ENCODE data around the gene DENND1A.

Gene DENND1A

DNA sequence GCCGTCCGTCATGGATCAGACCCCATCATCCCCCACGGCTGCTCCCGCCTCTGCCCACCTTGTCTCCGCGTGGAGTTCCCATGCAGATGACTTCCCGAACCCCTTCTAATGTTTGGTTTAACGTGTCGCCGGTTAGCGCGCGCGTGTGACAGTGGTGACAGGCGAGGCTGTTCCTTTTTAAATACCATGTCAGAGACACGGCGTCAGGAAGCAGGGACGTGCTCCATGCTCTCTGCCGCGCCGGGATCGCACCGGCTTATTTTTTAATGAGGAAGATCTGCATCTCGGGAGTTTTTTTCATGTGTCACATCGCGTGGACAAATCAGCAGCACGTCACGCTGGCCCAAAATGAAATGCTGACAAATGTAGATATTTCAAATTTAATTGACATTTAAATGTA lies 538.0 kb downstream of the DENND1A start:
- no peak for DNase-seq (ENCODE audit: low read depth in 2 of 2)

DNA sequence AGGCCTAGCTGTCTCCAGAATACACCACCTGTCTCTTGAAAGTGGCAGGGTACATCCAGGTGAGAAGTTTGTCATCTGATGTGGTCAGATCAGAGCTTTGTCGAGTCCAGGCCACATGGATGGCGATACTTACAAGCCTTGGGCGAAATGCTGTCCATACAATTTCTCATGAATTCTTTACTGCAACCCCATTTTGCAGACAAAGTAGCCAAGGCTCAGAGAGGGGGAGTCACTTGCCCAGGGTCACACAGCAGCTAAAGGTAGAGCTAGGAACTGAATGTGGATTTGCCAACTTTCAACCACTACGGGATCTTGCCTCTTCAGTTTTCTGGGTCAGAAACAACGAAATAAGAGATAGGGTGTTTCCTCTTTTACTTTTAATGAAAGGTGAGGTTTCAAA lies 538.7 kb downstream of the DENND1A start:
- DNase-seq (ENCODE audit: low read depth in 2 of 2) = no peak

DNA sequence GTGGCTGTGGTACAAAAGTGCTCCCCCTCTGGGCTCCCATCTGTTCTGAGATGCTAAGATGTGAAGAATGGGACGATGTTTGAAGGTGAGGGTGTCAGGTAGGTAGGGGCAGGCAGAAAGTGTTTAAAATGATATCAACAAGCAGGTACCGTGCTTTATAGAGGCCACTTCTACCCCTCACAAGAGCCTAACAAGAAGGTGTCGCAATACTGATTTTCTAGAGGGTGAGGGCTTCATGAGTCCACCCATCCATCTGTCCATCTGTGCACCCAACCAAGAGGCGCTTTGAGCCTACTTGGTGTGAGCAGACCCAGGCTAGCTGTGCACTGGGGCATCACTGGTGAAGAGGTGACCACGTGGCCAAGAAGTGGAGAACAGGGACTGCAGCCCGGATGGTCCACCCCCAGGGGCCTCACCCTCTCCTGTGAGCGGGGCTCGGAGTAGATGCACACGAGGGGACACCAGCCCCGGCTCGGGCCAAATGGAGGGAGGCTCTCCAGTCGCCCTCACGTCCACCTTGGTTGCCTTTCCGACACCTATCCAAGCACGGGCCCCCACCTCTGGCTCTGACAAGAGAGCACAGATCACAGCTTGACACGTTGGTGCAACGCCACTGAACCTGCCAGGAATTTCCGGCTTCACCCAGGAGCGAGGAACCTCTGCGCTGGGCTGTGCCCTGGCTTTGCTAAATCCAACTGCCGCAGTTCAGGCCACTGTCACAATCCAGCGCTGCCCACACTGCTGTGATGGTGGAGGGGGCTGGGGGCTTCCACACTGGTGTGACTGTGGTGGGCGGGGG lies 539.4 kb downstream of the DENND1A start:
- no peak for DNase-seq (ENCODE audit: low read depth in 2 of 2)

DNA sequence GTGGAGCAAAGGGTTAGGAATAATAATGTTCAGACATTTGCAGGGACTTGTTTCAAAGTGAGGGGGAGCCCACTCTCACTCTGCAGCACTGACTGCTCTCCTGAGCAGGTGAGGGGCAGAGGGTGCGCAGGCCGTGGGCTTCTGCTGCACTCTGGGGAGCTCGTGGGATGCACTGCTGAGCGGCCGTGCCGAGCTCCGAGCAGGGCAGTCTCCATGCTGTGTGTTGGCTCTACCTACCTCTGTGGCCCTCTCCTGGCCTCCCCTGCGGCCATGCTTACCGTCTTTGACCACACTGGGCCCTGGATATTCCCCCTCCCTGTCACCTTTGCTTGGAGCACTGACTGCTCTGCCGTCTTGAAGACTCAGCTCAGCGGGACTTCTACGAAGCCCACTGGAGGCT lies 540.2 kb downstream of the DENND1A start:
- no peak for DNase-seq (ENCODE audit: low read depth in 2 of 2)

DNA sequence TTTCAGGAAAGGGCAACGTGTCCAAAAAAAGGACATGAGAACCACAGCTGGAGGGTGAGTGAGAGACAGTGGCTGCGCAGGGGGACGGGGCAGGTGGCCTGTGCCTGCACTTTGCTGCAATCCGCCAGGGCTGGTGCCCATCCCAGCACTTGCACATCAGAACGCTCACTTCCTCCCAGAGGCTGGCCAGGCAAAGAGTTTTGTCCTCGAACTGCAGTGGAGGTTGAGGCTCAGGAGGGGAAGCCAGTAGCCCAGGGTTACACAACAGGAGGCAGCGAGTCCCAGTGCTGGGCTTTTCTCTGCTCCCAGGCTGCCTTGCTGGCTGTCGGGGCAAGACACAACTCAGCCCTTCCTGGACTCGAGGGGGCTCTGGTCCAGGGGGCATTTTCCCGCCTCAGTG lies 540.9 kb downstream of the DENND1A start:
- no peak for DNase-seq (ENCODE audit: low read depth in 2 of 2)

DNA sequence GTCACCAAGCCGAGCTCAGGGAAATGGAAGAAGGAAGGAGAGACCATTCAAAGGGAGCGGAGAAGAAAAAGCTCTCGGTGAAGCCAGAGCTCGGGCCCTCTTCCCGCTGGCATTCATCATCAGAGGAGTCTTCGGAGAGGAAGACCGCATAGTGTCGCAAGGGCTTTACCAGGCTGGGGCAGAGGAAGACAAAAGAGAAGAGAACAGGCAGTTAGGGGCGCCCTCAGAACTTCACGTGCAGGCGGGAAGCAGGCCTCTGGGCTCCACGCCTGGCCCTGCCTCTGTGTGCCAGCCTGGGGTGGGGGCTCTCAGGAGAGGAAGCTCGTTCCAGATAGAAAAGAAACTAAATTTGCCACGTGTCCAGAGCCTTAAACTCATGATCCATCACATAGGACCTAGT lies 542.2 kb downstream of the DENND1A start:
- DNase-seq (ENCODE audit: low read depth in 2 of 2) = no peak

DNA sequence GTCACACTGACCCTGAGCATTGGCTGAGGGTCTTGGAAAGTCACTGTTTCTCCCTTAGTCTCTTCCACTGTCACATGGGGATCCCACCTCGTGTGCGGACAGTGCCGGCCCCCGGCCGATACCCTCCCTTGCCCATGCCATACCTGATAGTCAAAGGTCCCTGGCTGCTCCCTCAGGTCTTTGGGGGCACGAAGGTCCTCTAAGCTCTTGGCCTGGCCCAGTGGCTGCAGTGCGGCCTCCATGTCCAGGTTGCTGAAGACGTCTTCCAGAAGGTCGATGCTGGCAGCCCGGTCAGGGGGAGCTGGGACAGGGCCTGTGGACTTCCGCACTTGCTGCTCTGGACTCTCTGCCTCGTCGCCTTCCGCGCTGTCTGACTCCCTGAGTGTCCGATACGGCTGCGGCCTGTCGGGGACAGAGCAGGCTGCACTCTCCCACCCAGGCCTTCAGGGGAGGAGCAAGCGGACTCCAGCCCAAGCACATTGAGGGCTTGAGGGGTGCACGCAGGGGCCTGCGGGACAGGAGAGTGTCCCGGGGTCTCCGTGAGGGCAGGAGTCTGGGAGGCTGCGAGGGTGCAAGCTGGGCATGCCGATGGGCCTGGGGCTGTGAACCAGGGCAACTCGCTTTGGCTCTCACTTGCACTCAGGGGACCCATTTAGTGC lies 546.3 kb downstream of the DENND1A start:
- no peak for DNase-seq (ENCODE audit: low read depth in 2 of 2)

DNA sequence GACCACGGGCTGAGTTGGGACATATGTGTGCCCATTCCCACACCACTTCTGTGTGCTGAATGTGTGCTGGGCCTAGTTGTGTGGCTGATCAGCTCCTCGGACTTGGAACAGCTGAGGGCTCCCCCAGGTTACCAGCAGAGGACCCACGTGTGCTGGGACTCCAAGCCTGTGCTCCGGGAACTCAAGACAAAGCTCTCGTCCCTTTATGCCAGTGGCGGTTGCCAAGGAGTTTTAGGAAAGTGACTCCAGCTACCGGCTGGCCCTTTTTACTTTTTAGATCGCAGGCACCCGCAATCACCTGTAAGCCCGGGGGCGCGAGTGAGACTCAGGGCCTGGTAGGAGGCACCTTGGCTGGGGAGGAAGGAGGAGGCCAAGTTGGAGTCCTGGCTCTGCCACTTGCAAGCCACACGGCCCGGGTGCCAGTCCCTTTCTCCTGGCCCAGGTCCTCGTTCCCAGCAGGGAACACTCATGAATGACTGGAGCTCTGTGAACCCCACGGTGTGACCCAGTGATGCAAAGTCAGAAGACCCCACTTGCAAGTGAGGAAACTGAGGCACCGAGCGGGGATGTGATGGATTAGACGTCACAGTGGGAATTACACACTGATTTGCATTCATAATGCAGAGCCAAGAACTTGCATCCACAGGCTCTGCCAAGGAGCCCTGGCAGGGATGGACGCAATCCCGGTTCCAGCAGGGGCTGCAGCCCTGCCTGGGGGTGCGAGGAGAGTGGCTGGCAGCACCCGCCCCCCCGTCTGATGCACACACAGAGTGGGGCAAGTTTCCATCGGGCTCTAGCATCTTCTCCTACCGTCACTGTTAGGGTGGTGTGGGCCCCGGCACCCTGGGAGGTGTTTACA lies 547.0 kb downstream of the DENND1A start:
- no peak for DNase-seq (ENCODE audit: low read depth in 2 of 2)

DNA sequence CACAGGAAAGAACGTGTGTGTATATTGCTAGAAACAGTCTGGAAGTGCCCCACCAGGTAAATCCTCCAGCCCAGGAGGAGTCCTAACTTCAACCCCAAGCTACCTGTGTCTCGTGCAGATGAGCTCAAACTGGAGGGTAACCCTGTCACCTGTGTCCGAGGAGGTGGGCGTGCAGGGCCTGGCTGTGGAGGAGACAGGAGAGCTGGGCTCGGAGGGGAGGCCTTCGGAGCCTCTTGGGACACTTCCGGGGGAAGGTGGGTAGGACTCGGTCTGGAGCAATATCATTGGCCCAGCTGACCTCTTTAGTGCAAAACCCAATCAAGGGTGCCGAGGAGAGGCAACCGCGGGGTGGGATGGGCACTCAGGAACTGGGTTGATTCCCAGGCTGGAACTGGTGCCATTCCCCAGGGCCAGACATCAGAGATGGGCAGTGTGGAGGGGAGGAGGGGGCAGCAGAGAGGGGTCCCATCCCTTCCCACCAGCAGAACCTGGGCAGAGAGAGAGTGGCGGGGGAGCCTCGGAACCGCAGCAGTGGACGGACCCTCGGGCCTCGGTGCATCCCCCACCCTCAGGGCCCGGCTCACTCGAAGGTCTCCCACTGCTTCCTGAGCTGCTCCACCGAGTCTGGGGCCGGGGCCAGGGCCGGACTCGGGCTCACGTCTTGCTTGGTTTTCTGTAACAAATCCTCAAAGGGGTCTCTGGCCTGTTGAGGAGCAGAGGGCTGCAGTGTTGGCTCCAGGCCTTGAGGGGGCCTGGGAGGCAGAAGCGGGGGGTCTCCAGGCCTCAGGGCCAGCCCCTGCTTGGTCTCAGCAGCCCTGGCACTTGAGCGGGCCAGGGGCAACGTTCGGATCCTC lies 548.8 kb downstream of the DENND1A start:
- DNase-seq (ENCODE audit: low read depth in 2 of 2) = no peak

DNA sequence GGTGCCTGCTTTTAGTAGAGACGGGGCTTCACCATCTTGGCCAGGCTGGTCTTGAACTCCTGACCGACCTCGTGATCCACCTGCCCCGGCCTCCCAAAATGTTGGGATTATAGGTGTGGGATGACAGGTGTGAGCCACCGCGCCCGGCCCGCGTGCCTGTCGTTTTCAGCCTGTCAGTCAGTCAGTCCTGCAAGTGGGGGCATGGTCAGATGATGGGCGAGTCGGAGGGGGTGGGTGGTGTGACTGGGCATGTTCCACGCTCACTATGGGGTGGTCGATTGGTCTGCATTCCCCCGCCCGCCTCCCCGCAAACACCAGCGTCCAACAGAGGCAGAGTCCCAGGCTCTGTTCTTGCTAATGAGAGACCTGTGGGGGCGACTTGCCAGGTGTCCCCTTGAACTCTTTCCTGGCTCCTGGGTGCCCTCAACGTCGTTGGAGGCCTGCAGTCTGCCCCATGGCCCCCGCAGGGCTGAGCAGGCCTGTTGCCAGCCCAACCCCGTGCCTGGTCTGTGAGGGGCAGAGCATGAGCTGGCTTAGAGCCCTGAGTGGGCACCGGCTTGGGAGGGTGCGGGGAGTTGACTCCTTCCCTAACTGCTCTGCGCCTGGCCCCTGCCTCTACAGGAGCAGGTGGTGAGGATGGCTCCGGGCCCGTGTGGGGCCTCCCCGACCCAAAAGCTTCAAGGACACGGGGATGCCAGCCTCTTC lies 550.8 kb downstream of the DENND1A start:
- no peak for DNase-seq (ENCODE audit: low read depth in 2 of 2)

DNA sequence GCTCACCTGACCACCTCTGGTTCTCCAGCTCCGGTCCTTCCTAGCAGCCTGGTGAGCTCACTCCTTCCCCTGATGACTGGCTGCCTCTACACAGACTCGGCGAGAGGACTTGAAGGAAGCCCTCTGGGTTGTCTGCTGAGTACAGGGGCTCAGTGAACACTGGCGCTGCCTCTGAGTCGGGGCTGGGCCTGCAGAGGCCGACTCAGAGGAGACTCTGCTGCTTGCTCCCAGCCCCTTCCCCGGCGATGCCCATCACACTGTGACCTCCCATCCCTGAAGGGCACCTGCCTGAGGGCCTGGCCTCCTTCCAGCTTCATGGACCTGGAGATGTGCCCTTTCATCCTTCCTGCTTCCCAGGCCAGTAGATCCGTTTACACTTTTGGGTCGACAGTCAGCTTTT lies 551.9 kb downstream of the DENND1A start:
- DNase-seq (ENCODE audit: low read depth in 2 of 2) = no peak

DNA sequence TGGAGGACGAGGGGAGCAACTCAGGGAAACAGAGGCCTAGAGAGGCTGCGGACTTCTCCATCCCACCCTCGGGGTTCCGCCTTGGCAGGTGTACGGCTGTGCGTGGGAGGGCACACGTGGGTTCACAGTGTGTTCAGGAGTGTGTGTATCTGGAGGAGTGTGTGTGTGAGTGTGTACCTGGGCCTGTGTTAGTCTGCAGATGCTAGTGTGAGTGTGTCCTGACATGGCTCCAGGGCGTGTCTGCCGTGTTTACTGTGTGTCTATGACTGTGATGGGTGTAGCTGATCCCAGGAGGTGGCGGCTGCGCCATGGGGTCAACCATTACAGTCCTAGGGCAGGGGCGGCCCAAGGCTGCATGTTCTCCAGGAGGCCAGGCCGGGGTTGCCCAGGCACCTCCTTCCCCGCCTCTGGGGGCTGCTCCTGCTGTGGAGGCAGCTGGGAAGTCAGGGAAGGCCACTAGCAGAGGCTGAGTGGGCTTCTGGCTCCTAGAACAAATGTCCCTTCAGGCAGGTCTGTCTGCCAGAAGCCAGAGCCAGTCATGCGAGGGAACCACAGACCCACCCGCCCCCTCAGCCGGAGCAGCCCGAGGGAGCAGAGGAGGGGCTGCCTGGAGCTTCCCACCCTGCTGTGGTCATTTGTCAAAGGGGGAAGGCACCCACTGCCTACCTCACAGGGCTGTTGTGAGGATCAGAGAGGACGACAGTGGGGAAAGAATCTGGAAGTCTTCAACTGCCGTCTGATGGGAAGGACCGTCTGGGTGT lies 552.5 kb downstream of the DENND1A start:
- no peak for DNase-seq (ENCODE audit: low read depth in 2 of 2)

DNA sequence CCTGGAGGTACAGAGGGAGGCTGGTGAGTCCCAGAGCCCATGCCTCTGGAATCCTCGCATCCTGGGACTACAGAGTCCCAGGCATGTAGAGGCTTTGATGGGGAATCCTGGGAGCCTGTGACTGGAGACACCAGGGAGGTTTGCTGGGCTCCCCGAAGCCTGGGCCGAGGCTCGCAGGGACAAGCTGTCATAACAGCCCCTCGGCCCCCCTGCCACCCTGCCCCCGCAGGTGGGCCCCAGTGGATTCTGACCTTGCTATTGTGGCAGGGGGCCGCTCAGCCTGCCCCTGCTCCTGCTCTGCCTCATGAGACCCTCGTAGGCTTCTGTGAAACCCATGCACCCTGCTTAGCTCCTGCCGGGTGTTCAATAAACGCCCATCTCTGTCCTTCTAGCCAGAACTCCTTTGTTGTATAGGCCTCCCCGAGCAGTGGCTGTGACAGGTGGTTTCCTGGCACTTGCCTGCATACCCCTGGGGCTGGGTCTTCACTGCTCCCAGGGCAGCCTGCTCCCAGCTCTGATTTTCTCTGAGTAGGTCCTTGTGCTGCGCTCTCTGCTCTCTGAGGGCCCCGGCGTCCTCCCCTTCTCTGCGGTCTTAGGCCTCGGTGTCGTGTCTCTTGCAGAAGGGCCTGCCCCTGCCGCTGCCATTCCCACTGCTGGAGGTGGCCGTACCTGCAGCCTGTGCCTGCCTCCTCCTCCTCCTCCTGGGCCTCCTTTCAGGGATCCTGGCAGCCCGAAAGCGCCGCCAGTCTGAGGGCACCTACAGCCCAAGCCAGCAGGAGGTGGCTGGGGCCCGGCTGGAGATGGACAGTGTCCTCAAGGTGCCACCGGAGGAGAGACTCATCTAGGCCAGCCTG lies 553.5 kb downstream of the DENND1A start:
- DNase-seq (ENCODE audit: low read depth in 2 of 2) = no peak

DNA sequence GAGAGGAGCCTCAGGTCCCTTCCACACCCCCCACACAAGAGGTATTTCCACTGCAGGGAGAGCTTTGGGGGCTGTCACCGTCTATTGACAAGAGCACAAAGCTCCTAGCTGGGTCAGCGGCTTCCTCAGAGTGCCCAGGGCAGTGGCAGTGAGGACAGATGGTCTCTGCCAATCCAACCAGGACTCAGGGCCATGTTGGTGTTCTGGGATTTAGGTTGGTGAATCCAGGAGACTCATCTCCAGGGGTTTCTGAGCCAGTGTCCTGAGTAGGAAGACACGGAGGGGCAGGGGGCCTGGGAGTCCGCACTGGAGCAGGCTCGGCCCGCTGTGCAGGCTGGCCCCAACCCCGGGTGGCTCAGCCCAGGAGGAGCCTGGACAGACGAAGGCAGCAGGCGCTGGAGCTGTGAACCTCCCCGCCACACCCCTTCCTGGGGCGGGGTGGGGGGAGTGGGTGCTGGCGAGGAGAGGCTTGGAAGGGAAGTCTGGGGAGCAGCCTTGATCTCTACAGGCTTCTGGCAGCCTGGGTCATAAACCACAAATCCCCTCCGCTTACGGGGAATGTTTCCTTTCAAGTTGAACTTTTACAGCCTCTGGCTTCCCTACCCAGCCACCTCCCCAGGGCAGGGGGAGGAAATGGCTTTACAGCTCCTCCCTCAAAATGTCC lies 554.3 kb downstream of the DENND1A start:
- DNase-seq (ENCODE audit: low read depth in 2 of 2) = no peak

DNA sequence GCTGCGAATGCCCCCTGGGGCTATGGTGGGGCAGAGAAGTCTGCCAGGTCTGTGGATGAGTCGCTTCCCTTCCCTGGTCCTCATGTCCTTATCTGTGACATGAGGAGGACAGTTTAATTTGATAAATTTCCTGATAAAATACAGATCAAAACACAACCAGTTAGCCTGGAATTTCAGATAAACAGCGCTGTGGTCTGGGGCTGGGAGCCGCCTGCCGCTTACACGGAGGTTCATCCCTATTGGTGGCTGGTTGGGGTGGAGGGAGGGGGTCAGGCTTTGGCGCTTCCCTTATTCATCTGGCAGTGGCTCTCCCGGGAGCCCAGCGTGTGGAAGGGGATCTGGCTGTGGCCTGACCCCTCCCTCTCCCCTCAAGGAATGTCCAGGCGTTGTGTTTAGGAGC lies 556.0 kb downstream of the DENND1A start:
- no peak for DNase-seq (ENCODE audit: low read depth in 2 of 2)

DNA sequence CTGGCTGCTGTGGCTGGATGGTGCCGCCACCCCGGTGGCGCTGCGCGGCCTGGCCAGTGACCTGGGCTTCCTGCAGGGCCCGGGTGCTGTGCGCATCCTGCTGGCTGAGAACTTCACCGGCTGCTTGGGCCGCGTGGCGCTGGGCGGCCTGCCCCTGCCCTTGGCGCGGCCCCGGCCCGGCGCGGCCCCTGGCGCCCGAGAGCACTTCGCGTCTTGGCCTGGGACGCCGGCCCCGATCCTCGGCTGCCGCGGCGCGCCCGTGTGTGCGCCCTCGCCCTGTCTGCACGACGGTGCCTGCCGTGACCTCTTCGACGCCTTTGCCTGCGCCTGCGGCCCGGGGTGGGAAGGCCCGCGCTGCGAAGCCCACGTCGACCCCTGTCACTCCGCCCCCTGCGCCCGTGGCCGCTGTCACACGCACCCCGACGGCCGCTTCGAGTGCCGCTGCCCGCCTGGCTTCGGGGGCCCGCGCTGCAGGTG lies 556.4 kb downstream of the DENND1A start:
- DNase-seq (ENCODE audit: low read depth in 2 of 2) = no peak

DNA sequence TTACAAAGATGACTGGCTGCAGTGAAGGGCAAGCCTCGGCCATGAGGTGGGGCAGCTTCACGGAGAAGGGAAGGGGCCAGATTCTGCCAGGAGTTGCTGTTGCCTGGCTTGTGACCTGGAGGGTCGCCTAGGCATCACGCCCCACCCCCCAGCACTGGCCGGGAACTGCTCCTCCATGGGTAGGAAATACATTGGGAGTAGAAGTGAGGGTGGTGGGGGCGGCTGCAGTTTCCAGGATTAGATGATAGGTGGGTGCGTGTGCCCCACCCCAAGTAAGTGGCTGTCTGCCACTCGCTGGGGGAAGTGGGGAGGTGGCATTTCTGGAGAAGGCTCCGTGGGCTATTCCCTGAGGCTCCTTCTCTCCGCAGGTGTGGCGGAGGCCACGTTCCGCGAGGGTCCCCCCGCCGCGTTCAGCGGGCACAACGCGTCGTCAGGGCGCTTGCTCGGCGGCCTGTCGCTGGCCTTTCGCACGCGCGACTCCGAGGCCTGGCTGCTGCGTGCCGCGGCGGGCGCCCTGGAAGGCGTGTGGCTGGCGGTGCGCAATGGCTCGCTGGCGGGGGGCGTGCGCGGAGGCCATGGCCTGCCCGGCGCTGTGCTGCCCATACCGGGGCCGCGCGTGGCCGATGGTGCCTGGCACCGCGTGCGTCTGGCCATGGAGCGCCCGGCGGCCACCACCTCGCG lies 557.0 kb downstream of the DENND1A start:
- DNase-seq (ENCODE audit: low read depth in 2 of 2) = no peak
